Measurements from ENCODE around the gene SCAP. TPM values are rescaled to one million over a fixed set of nuclear protein-coding genes. Genes with fewer than 3 reads are reported as not detected.

Gene SCAP
- total and polyA plus RNA-seq, 2 of the 13 experiments (the other 11 are each of a cell fraction or from before 2014, with no cell fraction given) = 40.4 to 53.3 TPM

DNA sequence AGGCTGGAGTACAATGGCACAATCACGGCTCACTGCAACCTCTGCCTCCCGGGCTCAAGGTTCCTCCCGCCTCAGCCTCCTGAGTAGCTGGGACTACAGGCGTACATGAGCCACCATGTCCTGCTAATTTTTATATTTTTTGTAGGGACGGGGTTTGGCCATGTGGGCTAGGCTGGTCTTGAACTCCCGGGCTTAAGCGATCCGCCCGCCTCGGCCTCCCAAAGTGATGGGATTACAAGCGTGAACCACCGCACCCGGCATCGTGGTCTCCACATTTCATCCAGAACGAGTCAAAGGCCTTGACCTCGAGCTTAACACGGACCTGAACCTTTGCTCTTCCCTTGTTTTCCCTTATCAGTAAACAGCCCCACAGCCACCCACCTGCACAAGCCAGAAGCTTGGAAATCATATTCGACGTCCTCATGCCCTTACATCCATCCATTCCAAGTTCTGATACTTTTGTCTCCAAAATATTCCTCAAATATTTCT lies 96.3 kb downstream of the SCAP start (continued):
- TF ChIP-seq, protein P1, sequence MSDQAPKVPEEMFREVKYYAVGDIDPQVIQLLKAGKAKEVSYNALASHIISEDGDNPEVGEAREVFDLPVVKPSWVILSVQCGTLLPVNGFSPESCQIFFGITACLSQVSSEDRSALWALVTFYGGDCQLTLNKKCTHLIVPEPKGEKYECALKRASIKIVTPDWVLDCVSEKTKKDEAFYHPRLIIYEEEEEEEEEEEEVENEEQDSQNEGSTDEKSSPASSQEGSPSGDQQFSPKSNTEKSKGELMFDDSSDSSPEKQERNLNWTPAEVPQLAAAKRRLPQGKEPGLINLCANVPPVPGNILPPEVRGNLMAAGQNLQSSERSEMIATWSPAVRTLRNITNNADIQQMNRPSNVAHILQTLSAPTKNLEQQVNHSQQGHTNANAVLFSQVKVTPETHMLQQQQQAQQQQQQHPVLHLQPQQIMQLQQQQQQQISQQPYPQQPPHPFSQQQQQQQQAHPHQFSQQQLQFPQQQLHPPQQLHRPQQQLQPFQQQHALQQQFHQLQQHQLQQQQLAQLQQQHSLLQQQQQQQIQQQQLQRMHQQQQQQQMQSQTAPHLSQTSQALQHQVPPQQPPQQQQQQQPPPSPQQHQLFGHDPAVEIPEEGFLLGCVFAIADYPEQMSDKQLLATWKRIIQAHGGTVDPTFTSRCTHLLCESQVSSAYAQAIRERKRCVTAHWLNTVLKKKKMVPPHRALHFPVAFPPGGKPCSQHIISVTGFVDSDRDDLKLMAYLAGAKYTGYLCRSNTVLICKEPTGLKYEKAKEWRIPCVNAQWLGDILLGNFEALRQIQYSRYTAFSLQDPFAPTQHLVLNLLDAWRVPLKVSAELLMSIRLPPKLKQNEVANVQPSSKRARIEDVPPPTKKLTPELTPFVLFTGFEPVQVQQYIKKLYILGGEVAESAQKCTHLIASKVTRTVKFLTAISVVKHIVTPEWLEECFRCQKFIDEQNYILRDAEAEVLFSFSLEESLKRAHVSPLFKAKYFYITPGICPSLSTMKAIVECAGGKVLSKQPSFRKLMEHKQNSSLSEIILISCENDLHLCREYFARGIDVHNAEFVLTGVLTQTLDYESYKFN (CRISPR knock-in tag; conservative IDR thresholded peaks at IDR 0.05) = peak; percentile 86
- 0 out of 2 replicates have a peak, but pooled peaks have one; percentile 31 for TF ChIP-seq NAIF1 (CRISPR knock-in tag; IDR thresholded peaks at IDR 0.05; ENCODE audit: borderline replicate concordance)
- peak; percentile 39; the same call in 1 of the 2 replicates for TF ChIP-seq RAD21 (CRISPR knock-in tag; IDR thresholded peaks at IDR 0.05)
- no peak for TF ChIP-seq ZNF713 (CRISPR knock-in tag; IDR thresholded peaks at IDR 0.05)
- TF ChIP-seq, protein P2, sequence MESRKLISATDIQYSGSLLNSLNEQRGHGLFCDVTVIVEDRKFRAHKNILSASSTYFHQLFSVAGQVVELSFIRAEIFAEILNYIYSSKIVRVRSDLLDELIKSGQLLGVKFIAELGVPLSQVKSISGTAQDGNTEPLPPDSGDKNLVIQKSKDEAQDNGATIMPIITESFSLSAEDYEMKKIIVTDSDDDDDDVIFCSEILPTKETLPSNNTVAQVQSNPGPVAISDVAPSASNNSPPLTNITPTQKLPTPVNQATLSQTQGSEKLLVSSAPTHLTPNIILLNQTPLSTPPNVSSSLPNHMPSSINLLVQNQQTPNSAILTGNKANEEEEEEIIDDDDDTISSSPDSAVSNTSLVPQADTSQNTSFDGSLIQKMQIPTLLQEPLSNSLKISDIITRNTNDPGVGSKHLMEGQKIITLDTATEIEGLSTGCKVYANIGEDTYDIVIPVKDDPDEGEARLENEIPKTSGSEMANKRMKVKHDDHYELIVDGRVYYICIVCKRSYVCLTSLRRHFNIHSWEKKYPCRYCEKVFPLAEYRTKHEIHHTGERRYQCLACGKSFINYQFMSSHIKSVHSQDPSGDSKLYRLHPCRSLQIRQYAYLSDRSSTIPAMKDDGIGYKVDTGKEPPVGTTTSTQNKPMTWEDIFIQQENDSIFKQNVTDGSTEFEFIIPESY (CRISPR knock-in tag; IDR thresholded peaks at IDR 0.05) = no peak
- TF ChIP-seq, protein P3, sequence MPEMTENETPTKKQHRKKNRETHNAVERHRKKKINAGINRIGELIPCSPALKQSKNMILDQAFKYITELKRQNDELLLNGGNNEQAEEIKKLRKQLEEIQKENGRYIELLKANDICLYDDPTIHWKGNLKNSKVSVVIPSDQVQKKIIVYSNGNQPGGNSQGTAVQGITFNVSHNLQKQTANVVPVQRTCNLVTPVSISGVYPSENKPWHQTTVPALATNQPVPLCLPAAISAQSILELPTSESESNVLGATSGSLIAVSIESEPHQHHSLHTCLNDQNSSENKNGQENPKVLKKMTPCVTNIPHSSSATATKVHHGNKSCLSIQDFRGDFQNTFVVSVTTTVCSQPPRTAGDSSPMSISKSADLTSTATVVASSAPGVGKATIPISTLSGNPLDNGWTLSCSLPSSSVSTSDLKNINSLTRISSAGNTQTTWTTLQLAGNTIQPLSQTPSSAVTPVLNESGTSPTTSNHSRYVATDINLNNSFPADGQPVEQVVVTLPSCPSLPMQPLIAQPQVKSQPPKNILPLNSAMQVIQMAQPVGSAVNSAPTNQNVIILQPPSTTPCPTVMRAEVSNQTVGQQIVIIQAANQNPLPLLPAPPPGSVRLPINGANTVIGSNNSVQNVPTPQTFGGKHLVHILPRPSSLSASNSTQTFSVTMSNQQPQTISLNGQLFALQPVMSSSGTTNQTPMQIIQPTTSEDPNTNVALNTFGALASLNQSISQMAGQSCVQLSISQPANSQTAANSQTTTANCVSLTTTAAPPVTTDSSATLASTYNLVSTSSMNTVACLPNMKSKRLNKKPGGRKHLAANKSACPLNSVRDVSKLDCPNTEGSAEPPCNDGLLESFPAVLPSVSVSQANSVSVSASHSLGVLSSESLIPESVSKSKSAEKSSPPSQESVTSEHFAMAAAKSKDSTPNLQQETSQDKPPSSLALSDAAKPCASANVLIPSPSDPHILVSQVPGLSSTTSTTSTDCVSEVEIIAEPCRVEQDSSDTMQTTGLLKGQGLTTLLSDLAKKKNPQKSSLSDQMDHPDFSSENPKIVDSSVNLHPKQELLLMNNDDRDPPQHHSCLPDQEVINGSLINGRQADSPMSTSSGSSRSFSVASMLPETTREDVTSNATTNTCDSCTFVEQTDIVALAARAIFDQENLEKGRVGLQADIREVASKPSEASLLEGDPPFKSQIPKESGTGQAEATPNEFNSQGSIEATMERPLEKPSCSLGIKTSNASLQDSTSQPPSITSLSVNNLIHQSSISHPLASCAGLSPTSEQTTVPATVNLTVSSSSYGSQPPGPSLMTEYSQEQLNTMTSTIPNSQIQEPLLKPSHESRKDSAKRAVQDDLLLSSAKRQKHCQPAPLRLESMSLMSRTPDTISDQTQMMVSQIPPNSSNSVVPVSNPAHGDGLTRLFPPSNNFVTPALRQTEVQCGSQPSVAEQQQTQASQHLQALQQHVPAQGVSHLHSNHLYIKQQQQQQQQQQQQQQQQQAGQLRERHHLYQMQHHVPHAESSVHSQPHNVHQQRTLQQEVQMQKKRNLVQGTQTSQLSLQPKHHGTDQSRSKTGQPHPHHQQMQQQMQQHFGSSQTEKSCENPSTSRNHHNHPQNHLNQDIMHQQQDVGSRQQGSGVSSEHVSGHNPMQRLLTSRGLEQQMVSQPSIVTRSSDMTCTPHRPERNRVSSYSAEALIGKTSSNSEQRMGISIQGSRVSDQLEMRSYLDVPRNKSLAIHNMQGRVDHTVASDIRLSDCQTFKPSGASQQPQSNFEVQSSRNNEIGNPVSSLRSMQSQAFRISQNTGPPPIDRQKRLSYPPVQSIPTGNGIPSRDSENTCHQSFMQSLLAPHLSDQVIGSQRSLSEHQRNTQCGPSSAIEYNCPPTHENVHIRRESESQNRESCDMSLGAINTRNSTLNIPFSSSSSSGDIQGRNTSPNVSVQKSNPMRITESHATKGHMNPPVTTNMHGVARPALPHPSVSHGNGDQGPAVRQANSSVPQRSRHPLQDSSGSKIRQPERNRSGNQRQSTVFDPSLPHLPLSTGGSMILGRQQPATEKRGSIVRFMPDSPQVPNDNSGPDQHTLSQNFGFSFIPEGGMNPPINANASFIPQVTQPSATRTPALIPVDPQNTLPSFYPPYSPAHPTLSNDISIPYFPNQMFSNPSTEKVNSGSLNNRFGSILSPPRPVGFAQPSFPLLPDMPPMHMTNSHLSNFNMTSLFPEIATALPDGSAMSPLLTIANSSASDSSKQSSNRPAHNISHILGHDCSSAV (CRISPR knock-in tag; IDR thresholded peaks at IDR 0.05; ENCODE audit: borderline replicate concordance) = no peak
- TF ChIP-seq MTF2 (CRISPR knock-in tag; IDR thresholded peaks at IDR 0.05; ENCODE audit: borderline replicate concordance) = no peak
- TF ChIP-seq, protein P4, sequence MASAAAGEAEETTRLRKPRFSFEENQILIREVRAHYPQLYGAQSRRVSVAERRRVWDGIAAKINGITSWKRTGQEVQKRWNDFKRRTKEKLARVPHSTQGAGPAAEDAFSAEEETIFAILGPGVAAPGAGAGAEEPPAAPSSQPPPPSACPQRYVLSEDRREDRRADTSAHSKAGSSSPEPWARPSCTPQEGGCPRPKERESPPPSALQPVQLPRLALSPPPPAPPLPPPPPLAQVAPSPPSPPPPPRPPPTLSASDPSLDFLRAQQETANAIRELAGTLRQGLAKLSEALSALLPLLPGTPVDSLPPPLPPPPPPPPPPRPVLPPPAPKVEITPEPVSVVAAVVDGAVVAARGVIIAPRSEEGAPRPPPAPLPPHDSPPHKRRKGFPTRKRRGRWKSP (CRISPR knock-in tag; IDR thresholded peaks at IDR 0.05) = peak; percentile 60; the same call in 1 of the 2 replicates
- TF ChIP-seq IKZF4 (CRISPR knock-in tag; IDR thresholded peaks at IDR 0.05; ENCODE audit: borderline replicate concordance, low read depth, not compliant biosample characterization) = peak; percentile 90
- TF ChIP-seq ZNF552 (CRISPR knock-in tag; IDR thresholded peaks at IDR 0.05; ENCODE audit: borderline replicate concordance) = peak; percentile 54; the same call in 1 of the 2 replicates
- TF ChIP-seq, protein P5, sequence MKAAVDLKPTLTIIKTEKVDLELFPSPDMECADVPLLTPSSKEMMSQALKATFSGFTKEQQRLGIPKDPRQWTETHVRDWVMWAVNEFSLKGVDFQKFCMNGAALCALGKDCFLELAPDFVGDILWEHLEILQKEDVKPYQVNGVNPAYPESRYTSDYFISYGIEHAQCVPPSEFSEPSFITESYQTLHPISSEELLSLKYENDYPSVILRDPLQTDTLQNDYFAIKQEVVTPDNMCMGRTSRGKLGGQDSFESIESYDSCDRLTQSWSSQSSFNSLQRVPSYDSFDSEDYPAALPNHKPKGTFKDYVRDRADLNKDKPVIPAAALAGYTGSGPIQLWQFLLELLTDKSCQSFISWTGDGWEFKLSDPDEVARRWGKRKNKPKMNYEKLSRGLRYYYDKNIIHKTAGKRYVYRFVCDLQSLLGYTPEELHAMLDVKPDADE (CRISPR knock-in tag; IDR thresholded peaks at IDR 0.05) = no peak
- TF ChIP-seq ZMYM2 (CRISPR knock-in tag; IDR thresholded peaks at IDR 0.05) = peak; percentile 96
- peak; percentile 83 for TF ChIP-seq GATAD2A (CRISPR knock-in tag; IDR thresholded peaks at IDR 0.05)

All from HepG2 (cell line).